GM21825 (cell line): ENCODE results near the gene CMKLR1.

ENCODE experiments used
- ATAC-seq: cut with Tn5 transposase; IDR thresholded peaks from one replicate; pipeline ENCODE4 v1.9.1; 2021; ENCODE audit warnings: mild to moderate bottlenecking, moderate library complexity; ENCODE audit not compliant: unreplicated experiment

CMKLR1 gene

GRCh38 chr12:108317308-108318234 lies 21.5 kb downstream of the CMKLR1 start:
- no peak for ATAC-seq

GRCh38 chr12:108316176-108317086 lies 22.7 kb downstream of the CMKLR1 start:
- no peak for ATAC-seq

- no peak for ATAC-seq
Measured at GRCh38 chr12:108315486-108316105, 23.5 kb downstream of the CMKLR1 start.

- ATAC-seq = no peak
Measured at GRCh38 chr12:108313606-108314351, 25.3 kb downstream of the CMKLR1 start.

- ATAC-seq = no peak
Measured at GRCh38 chr12:108313241-108313605, 25.9 kb downstream of the CMKLR1 start.

GRCh38 chr12:108312693-108313189 lies 26.4 kb downstream of the CMKLR1 start:
- no peak for ATAC-seq

GRCh38 chr12:108312073-108312659 lies 26.9 kb downstream of the CMKLR1 start:
- ATAC-seq = no peak

GRCh38 chr12:108311605-108312004 lies 27.5 kb downstream of the CMKLR1 start:
- no peak for ATAC-seq

- no peak for ATAC-seq
Measured at GRCh38 chr12:108310489-108310888, 28.6 kb downstream of the CMKLR1 start.

- no peak for ATAC-seq
Measured at GRCh38 chr12:108309674-108310312, 29.3 kb downstream of the CMKLR1 start.

GRCh38 chr12:108308395-108309085 lies 30.6 kb downstream of the CMKLR1 start:
- no peak for ATAC-seq

- no peak for ATAC-seq
Measured at GRCh38 chr12:108307006-108307405, 32.1 kb downstream of the CMKLR1 start.

GRCh38 chr12:108306506-108306905 lies 32.6 kb downstream of the CMKLR1 start:
- ATAC-seq = no peak

GRCh38 chr12:108305991-108306501 lies 33.1 kb downstream of the CMKLR1 start:
- no peak for ATAC-seq

GRCh38 chr12:108305520-108305919 lies 33.6 kb downstream of the CMKLR1 start:
- no peak for ATAC-seq

GRCh38 chr12:108304633-108305032 lies 34.5 kb downstream of the CMKLR1 start:
- ATAC-seq = no peak

GRCh38 chr12:108303703-108304102 lies 35.4 kb downstream of the CMKLR1 start:
- no peak for ATAC-seq

- no peak for ATAC-seq
Measured at GRCh38 chr12:108302403-108303311, 36.5 kb downstream of the CMKLR1 start.
